ENCODE results near the gene LY6G6C.

Gene LY6G6C

GRCh38 chr6:31728767-31729514, 7.4 kb upstream of the LY6G6C start, which contains the start of gene DDAH2 (continued):
- TF ChIP-seq ZNF621 (tag by site-specific recombination; IDR thresholded peaks at IDR 0.05) (no peak), ZNF2 (tag by site-specific recombination; IDR thresholded peaks at IDR 0.05) (no peak), SCRT2 (tag by site-specific recombination; IDR thresholded peaks at IDR 0.05) (peak; percentile 99), ZFP69B (tag by site-specific recombination; IDR thresholded peaks at IDR 0.05) (no peak), ZNF501 (tag by site-specific recombination; IDR thresholded peaks at IDR 0.05) (no peak), ZNF837 (tag by site-specific recombination; IDR thresholded peaks at IDR 0.05) (no peak), KLF9 (tag by site-specific recombination; IDR thresholded peaks at IDR 0.05; ENCODE audit: low read depth) (no peak), ZNF610 (tag by site-specific recombination; IDR thresholded peaks at IDR 0.05; ENCODE audit: borderline replicate concordance) (no peak)
- TF ChIP-seq, protein P1, sequence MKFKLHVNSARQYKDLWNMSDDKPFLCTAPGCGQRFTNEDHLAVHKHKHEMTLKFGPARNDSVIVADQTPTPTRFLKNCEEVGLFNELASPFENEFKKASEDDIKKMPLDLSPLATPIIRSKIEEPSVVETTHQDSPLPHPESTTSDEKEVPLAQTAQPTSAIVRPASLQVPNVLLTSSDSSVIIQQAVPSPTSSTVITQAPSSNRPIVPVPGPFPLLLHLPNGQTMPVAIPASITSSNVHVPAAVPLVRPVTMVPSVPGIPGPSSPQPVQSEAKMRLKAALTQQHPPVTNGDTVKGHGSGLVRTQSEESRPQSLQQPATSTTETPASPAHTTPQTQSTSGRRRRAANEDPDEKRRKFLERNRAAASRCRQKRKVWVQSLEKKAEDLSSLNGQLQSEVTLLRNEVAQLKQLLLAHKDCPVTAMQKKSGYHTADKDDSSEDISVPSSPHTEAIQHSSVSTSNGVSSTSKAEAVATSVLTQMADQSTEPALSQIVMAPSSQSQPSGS (tag by site-specific recombination; IDR thresholded peaks at IDR 0.05; ENCODE audit: low read depth): no peak

DNA sequence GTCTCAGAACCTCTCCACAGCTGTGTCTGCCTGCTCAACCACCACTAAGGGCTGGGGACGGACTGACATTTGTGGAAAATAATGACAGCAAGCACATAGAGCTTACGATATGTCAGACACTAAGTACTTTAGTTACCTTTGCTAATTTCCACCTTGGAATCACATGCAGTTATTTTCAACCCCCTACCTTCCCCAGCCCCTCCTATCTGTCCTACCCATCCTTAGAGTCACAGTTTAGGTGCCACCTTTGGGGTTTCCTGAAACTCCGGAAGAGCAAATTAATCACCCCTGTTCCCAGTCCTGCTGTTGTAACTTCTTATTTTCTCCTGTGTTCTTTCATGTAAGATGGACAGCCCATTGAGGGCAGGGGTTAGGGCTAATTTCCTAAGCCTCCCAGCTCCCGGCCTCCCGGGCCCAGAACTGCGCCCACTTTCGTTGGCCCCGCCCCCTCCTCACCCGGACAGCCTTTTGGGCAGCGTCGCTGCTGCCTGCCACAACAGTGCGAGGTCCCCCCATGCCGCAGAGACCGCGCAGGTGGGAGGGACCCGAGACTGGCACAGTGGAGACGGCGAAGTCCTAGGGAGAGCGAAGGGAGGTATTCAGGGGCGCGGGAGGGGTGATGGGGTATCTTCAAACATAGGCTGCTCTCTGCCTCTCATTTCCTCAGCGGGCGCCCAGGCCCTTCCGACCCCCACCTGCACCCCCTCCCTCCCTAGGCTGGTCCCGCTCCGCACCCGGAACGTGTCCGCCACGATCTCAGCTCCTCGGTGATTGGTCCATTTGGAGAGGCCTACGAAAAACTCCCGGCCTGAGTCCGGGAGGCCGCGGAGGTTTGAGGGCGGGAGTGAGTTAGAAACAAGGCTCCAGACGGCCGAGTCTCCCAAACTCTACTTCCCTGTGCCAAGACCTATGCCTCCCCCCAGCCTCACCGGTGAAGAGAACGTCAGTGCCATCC, 6.4 kb upstream of the LY6G6C start:
- POLR2A ChIA-PET: interaction anchor here (1.4 to 4.7 kb wide), 3 partner anchors 11 to 99 kb away, joined by 6 to 54 read pairs (median 52); partner anchors contain the start of genes ABHD16A, HSPA1B and MSH5
- Histone ChIP-seq H3K36me3 (ENCODE audit: control insufficient read depth in 2 of 2, insufficient read depth in 1 of 2, low read length in 2 of 2) (peaks cover 6 to 48% of the 10 kb centered on the region in 2 experiments; a peak in 2 of 3 replicates), H3K27ac (ENCODE audit: extremely low read depth, low read depth, low read length) (no peak overlapping the region), H3K4me3 (ENCODE audit: low read depth, low read length) (no peak overlapping the region), H3K4me1 (ENCODE audit: control insufficient read depth, insufficient read depth, low read length) (no peaks in the 10 kb centered on the region), H3K9me3 (ENCODE audit: control insufficient read depth, insufficient read depth, low read depth, low read length) (no peaks in the 10 kb centered on the region)
- TF ChIP-seq ZNF133 (tag by site-specific recombination; IDR thresholded peaks at IDR 0.05) (no peak), SP2 (tag by site-specific recombination; IDR thresholded peaks at IDR 0.05) (no peak), ZNF239 (tag by site-specific recombination; IDR thresholded peaks at IDR 0.05) (no peak), ZNF521 (tag by site-specific recombination; IDR thresholded peaks at IDR 0.05) (no peak), ZNF426 (tag by site-specific recombination; IDR thresholded peaks at IDR 0.05) (no peak), ZNF530 (tag by site-specific recombination; IDR thresholded peaks at IDR 0.05; ENCODE audit: low read depth) (no peak), ZNF302 (tag by site-specific recombination; IDR thresholded peaks at IDR 0.05; ENCODE audit: low read depth) (no peak), ZNF571 (tag by site-specific recombination; IDR thresholded peaks at IDR 0.05) (no peak), ZBTB7A (tag by site-specific recombination; IDR thresholded peaks at IDR 0.05; ENCODE audit: low read depth) (no peak), ZNF529 (tag by site-specific recombination; IDR thresholded peaks at IDR 0.05; ENCODE audit: insufficient replicate concordance) (no peak), ZNF555 (tag by site-specific recombination; conservative IDR thresholded peaks at IDR 0.05) (no peak), ZNF157 (tag by site-specific recombination; IDR thresholded peaks at IDR 0.05) (no peak), ZNF660 (tag by site-specific recombination; IDR thresholded peaks at IDR 0.05) (no peak), ZNF248 (tag by site-specific recombination; IDR thresholded peaks at IDR 0.05) (no peak), ZNF677 (tag by site-specific recombination; IDR thresholded peaks at IDR 0.05) (no peak)
- TF ChIP-seq, protein P2, sequence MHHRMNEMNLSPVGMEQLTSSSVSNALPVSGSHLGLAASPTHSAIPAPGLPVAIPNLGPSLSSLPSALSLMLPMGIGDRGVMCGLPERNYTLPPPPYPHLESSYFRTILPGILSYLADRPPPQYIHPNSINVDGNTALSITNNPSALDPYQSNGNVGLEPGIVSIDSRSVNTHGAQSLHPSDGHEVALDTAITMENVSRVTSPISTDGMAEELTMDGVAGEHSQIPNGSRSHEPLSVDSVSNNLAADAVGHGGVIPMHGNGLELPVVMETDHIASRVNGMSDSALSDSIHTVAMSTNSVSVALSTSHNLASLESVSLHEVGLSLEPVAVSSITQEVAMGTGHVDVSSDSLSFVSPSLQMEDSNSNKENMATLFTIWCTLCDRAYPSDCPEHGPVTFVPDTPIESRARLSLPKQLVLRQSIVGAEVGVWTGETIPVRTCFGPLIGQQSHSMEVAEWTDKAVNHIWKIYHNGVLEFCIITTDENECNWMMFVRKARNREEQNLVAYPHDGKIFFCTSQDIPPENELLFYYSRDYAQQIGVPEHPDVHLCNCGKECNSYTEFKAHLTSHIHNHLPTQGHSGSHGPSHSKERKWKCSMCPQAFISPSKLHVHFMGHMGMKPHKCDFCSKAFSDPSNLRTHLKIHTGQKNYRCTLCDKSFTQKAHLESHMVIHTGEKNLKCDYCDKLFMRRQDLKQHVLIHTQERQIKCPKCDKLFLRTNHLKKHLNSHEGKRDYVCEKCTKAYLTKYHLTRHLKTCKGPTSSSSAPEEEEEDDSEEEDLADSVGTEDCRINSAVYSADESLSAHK (tag by site-specific recombination; IDR thresholded peaks at IDR 0.05): no peak
- TF ChIP-seq, protein P1 (tag by site-specific recombination; IDR thresholded peaks at IDR 0.05; ENCODE audit: low read depth): no peak
- CTCF ChIA-PET: interaction anchor here (0.6 to 3.6 kb wide), 10 partner anchors 8 to 322 kb away, joined by 3 to 28 read pairs (median 5); partner anchors contain the start of genes ABHD16A and CLIC1
